Panc1 (cell line): ENCODE measurements around the gene GPC6. TPM values are rescaled to one million over a fixed set of nuclear protein-coding genes. Genes with fewer than 3 reads are reported as not detected.

Experiments
- ATAC-seq: fragments of 200-7000 bp; cut with Tn5 transposase; 2 replicates; pipeline ENCODE4 v1.9.1; 2020; ENCODE audit warnings: mild to moderate bottlenecking, moderate library complexity
- BruUV-seq: library from RNA; stranded (reverse); fragments of 400-500 nt; replicated peaks from 2 replicates; lab custom pipeline; 2021; lab: Mats Ljungman, UMichigan
- CTCF ChIA-PET: fragments of 300-600 bp; sonication (Branson Sonifier 250); formaldehyde crosslinking; loops from one replicate; lab custom pipeline; 2022; ENCODE audit warnings: antibody characterized with exemption; lab: Charles Lee
- POLR2A ChIA-PET: fragments of 300-600 bp; sonication (Branson Sonifier 250); formaldehyde crosslinking; loops from one replicate; lab custom pipeline; 2022; ENCODE audit warnings: antibody characterized with exemption; lab: Charles Lee
- DNase-seq: peaks from one replicate; pipeline ENCODE4 v3.0.0-alpha.2; 2010; ENCODE audit warnings: low read depth, low spot score
- H3K27ac ChIP-seq: 2 replicates; pipeline ENCODE4 v1.5.1; 2011; ENCODE audit warnings: mild to moderate bottlenecking, low read length, inconsistent platforms
- H3K27me3 ChIP-seq: fragments of 200-500 bp; sonication (Bioruptor generic); 2 replicates; pipeline ENCODE4 v1.6.0; 2014; ENCODE audit warnings: low read length, inconsistent platforms; ENCODE audit not compliant: control insufficient read depth, insufficient read depth
- H3K36me3 ChIP-seq: fragments of 200-500 bp; sonication (Bioruptor generic); 2 replicates; pipeline ENCODE4 v1.5.1; 2014; ENCODE audit warnings: inconsistent platforms, mild to moderate bottlenecking, low read length, moderate library complexity; ENCODE audit not compliant: control insufficient read depth, insufficient read depth
- H3K4me1 ChIP-seq: 2 replicates; pipeline ENCODE4 v1.5.1; 2011; ENCODE audit warnings: inconsistent platforms, mild to moderate bottlenecking, low read length, moderate library complexity; ENCODE audit not compliant: control insufficient read depth, insufficient read depth
- H3K4me3 ChIP-seq, 2 experiments: 2 replicates each; pipeline ENCODE4 v1.5.1; 2011 to 2012; ENCODE audit warnings: low read depth in 2 of 2, low read length in 2 of 2, mild to moderate bottlenecking in 2 of 2, inconsistent platforms in 1 of 2, moderate library complexity in 1 of 2
- H3K9me3 ChIP-seq: fragments of 200-500 bp; sonication (Bioruptor generic); 2 replicates; pipeline ENCODE4 v1.5.1; 2014; ENCODE audit warnings: low read depth, mild to moderate bottlenecking, inconsistent platforms, low read length, moderate library complexity; ENCODE audit not compliant: control insufficient read depth, insufficient read depth
- POLR2AphosphoS5 ChIP-seq: IDR thresholded peaks from 2 replicates; pipeline ENCODE4 v1.6.1; 2012; ENCODE audit warnings: mild to moderate bottlenecking, low read depth, low read length, moderate library complexity
- SIN3A ChIP-seq: IDR thresholded peaks from 2 replicates; pipeline ENCODE4 v1.6.1; 2012; ENCODE audit warnings: low read depth, mild to moderate bottlenecking, low read length, moderate library complexity, borderline replicate concordance; ENCODE audit not compliant: insufficient read depth
- TCF7L2 ChIP-seq: IDR thresholded peaks from 2 replicates; pipeline ENCODE4 v1.6.1; 2011; ENCODE audit warnings: mild to moderate bottlenecking, low read depth, low read length, inconsistent platforms
- in situ Hi-C: cut with HindIII; loops from 2 replicates; pipeline ENCODE4 v1.10.0; 2016; ENCODE audit warnings: low sequenced_read_pairs, low pct_unique_long_range_greater_than_20kb
- intact Hi-C: fragments of 100-400 bp; cut with micrococcal nuclease; formaldehyde crosslinking; loops from one replicate; pipeline ENCODE4 v1.10.0; 2022; ENCODE audit not compliant: unreplicated experiment
- total RNA-seq: library from RNA; stranded (reverse); gene quantifications from one replicate; pipeline ENCODE4 v1.2.1, GENCODE V29; 2021; ENCODE audit not compliant: unreplicated experiment
- TF ChIP-seq, protein P1 (sequence below), 2 experiments: IDR thresholded peaks; 2 replicates each; pipeline ENCODE4 v1.6.1; 2011 to 2012; ENCODE audit warnings: low read depth in 2 of 2, control low read depth in 1 of 2, low read length in 1 of 2, mild to moderate bottlenecking in 1 of 2, moderate library complexity in 1 of 2; ENCODE audit not compliant: insufficient read depth in 1 of 2
- TF ChIP-seq, protein P2 (sequence below): fragments of 450-650 bp; IDR thresholded peaks from 2 replicates; pipeline ENCODE4 v1.5.1; 2017; ENCODE audit warnings: mild to moderate bottlenecking

Gene GPC6
- total RNA-seq, 1 experiment from 2014 or later = 4.8 TPM

DNA sequence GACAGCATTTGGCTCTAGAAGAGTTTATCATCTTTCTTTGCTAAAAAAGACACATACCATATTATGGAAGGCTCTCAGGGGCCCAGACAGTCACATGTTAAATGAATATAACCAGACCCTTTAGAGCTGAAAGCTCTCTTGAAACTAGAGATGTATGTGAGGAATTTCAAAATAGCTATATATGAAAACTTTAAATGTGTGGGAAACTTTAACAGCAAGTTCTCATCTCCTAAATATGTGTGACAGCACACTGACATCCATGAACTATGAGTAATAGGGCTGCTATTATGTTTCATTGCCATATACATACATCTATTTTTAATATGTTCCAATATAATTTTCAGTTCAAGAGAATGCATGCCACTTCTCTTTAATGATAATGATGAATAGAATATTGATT is 509.5 kb downstream of the GPC6 start:
- Histone ChIP-seq H3K4me1 (no peaks in the 10 kb centered on the region), H3K27ac (no peak overlapping the region), H3K9me3 (no peaks in the 10 kb centered on the region), H3K4me3 (no peak overlapping the region), H3K36me3 (no peaks in the 10 kb centered on the region), H3K27me3 (no peaks in the 10 kb centered on the region)
- ChIA-PET CTCF (no interaction called here), POLR2A (no interaction called here)
- in situ Hi-C loops = no loop called here
- no peak for DNase-seq
- intact Hi-C loops = no loop called here
- no peak for TF ChIP-seq POLR2AphosphoS5
- no peak for ATAC-seq
- BruUV-seq = no TSS peak

DNA sequence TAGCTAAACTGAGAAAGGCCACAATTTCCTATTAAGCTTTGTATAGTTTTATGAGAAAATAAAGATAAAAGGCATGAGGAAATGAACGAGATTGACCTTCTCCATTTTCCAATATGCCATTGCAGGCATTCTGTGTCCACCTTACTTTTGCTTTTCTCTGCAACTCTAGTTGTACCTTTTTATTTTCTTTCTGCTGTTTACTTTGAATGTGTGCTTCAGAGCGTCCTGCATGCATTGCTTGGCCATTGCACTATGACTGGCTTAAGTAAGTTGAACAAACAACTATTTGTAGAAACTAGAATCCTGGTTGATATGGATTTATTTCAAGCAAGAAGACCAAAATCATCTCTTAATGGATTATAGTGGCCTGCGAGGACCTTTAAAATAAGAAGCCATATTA is 510.3 kb downstream of the GPC6 start:
- intact Hi-C loops (no loop called here), in situ Hi-C loops (no loop called here)
- Histone ChIP-seq H3K27me3 (no peaks in the 10 kb centered on the region), H3K4me3 (no peak overlapping the region), H3K36me3 (no peaks in the 10 kb centered on the region), H3K27ac (no peak overlapping the region), H3K4me1 (no peaks in the 10 kb centered on the region), H3K9me3 (no peaks in the 10 kb centered on the region)
- DNase-seq = no peak
- POLR2A ChIA-PET = no interaction called here
- no TSS peak for BruUV-seq
- TF ChIP-seq, protein P1, sequence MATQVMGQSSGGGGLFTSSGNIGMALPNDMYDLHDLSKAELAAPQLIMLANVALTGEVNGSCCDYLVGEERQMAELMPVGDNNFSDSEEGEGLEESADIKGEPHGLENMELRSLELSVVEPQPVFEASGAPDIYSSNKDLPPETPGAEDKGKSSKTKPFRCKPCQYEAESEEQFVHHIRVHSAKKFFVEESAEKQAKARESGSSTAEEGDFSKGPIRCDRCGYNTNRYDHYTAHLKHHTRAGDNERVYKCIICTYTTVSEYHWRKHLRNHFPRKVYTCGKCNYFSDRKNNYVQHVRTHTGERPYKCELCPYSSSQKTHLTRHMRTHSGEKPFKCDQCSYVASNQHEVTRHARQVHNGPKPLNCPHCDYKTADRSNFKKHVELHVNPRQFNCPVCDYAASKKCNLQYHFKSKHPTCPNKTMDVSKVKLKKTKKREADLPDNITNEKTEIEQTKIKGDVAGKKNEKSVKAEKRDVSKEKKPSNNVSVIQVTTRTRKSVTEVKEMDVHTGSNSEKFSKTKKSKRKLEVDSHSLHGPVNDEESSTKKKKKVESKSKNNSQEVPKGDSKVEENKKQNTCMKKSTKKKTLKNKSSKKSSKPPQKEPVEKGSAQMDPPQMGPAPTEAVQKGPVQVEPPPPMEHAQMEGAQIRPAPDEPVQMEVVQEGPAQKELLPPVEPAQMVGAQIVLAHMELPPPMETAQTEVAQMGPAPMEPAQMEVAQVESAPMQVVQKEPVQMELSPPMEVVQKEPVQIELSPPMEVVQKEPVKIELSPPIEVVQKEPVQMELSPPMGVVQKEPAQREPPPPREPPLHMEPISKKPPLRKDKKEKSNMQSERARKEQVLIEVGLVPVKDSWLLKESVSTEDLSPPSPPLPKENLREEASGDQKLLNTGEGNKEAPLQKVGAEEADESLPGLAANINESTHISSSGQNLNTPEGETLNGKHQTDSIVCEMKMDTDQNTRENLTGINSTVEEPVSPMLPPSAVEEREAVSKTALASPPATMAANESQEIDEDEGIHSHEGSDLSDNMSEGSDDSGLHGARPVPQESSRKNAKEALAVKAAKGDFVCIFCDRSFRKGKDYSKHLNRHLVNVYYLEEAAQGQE (IDR thresholded peaks at IDR 0.05; ENCODE audit: insufficient read depth in 1 of 2, low read depth in 2 of 2, low read length in 1 of 2) = no peak
- TF ChIP-seq TCF7L2 = no peak
- TF ChIP-seq, protein P2, sequence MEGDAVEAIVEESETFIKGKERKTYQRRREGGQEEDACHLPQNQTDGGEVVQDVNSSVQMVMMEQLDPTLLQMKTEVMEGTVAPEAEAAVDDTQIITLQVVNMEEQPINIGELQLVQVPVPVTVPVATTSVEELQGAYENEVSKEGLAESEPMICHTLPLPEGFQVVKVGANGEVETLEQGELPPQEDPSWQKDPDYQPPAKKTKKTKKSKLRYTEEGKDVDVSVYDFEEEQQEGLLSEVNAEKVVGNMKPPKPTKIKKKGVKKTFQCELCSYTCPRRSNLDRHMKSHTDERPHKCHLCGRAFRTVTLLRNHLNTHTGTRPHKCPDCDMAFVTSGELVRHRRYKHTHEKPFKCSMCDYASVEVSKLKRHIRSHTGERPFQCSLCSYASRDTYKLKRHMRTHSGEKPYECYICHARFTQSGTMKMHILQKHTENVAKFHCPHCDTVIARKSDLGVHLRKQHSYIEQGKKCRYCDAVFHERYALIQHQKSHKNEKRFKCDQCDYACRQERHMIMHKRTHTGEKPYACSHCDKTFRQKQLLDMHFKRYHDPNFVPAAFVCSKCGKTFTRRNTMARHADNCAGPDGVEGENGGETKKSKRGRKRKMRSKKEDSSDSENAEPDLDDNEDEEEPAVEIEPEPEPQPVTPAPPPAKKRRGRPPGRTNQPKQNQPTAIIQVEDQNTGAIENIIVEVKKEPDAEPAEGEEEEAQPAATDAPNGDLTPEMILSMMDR = no peak
- TF ChIP-seq POLR2AphosphoS5 = no peak
- no peak for TF ChIP-seq SIN3A
- CTCF ChIA-PET = no interaction called here
- no peak for ATAC-seq

DNA sequence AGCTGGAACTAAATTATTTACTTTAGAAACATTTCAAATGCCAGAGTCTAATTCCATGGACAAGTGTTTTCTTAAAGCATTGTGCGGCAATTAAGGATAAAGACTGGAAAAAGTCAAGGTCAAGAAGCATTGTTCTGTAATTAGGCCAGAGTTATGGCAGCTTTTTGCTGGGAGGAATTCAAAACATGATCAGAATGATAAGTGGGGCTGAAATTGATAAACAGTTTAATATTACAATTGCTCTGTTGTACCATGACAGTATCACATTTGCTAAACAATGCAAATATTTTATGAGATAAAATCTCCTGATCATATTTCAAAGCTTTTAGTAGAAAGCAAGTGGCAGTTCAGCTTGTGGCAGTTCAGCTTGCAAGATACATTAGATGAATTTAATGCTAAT is 513.7 kb downstream of the GPC6 start:
- POLR2A ChIA-PET = no interaction called here
- ATAC-seq (no peak), DNase-seq (no peak)
- in situ Hi-C loops (no loop called here), intact Hi-C loops (no loop called here)
- Histone ChIP-seq H3K4me3 (no peak overlapping the region), H3K27ac (no peak overlapping the region), H3K36me3 (no peaks in the 10 kb centered on the region), H3K4me1 (no peaks in the 10 kb centered on the region), H3K27me3 (no peaks in the 10 kb centered on the region), H3K9me3 (no peaks in the 10 kb centered on the region)
- TF ChIP-seq TCF7L2 = 0 out of 2 replicates have a peak, but pooled peaks have one; percentile 20
- TF ChIP-seq, protein P1 (IDR thresholded peaks at IDR 0.05; ENCODE audit: insufficient read depth in 1 of 2, low read depth in 2 of 2, low read length in 1 of 2) = no peak
- CTCF ChIA-PET = no interaction called here
- no TSS peak for BruUV-seq
